Ascending aorta (tissue), 2 donors: Measurements from ENCODE around the gene MAN1B1. TPM values are rescaled to one million over a fixed set of nuclear protein-coding genes. Genes with fewer than 3 reads are reported as not detected.

Experiments used
- DNase-seq, 2 donors: peaks; one replicate each; pipeline ENCODE4 v3.0.0-alpha.2; 2019; ENCODE audit warnings: low spot score in 2 of 2
- H3K27ac ChIP-seq, 2 donors: fragments of 200-600 bp; sonication (generic); one replicate each; pipeline ENCODE4 v1.5.1; 2016 to 2017; ENCODE audit warnings: mild to moderate bottlenecking in 1 of 2
- H3K27me3 ChIP-seq: fragments of 200-600 bp; sonication (generic); one replicate; pipeline ENCODE4 v1.5.1; 2017
- H3K36me3 ChIP-seq, 2 donors: fragments of 200-600 bp; sonication (generic); one replicate each; pipeline ENCODE4 v1.5.1; 2016
- H3K4me1 ChIP-seq, 2 donors: fragments of 200-600 bp; sonication (generic); one replicate each; pipeline ENCODE4 v1.5.1; 2016 to 2017; ENCODE audit warnings: mild to moderate bottlenecking in 1 of 2
- H3K4me3 ChIP-seq, 2 donors: fragments of 200-600 bp; sonication (generic); one replicate each; pipeline ENCODE4 v1.5.1; 2016 to 2017; ENCODE audit warnings: mild to moderate bottlenecking in 1 of 2
- H3K9me3 ChIP-seq, 2 donors: fragments of 200-600 bp; sonication (generic); one replicate each; pipeline ENCODE4 v1.5.1; 2016
- intact Hi-C: fragments of 100-400 bp; cut with DNase I; formaldehyde crosslinking; loops from one replicate; pipeline ENCODE4 v1.15.1; 2023
- total RNA-seq: library from RNA; depleted of rRNA; stranded (reverse); fragments of >200 nt; gene quantifications from one replicate; pipeline ENCODE4 v1.1.0, GENCODE V29; 2016
- TF ChIP-seq, protein P1 (sequence below), 3 experiments: fragments of 200-600 bp in 2 of 3; fragments of 450-650 bp in 1 of 3; sonication (generic) in 2 of 3; IDR thresholded peaks; one replicate each; pipeline ENCODE4 v1.5.1; 2016 to 2019; ENCODE audit warnings: antibody characterized with exemption in 3 of 3, mild to moderate bottlenecking in 1 of 3, moderate library complexity in 1 of 3

MAN1B1 gene
- total RNA-seq, 1 donor from 2014 or later = 85.3 TPM

DNA sequence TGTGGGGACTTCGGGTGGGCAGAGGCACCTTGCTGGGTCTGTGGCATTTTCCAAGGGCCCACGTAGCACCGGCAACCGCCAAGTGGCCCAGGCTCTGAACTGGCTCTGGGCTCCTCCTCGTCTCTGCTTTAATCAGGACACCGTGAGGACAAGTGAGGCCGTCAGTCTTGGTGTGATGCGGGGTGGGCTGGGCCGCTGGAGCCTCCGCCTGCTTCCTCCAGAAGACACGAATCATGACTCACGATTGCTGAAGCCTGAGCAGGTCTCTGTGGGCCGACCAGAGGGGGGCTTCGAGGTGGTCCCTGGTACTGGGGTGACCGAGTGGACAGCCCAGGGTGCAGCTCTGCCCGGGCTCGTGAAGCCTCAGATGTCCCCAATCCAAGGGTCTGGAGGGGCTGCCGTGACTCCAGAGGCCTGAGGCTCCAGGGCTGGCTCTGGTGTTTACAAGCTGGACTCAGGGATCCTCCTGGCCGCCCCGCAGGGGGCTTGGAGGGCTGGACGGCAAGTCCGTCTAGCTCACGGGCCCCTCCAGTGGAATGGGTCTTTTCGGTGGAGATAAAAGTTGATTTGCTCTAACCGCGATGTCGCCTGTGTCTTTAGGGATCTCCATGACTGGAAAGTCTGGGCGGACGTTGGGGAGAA is 21.9 kb downstream of the MAN1B1 start:
- Histone ChIP-seq H3K27ac (no peak overlapping the region), H3K36me3 (peaks cover 60 to 86% of the 10 kb centered on the region in 2 donors), H3K9me3 (no peaks in the 10 kb centered on the region), H3K4me1 (peaks cover 0 to 6% of the 10 kb centered on the region in 2 donors), H3K27me3 (no peaks in the 10 kb centered on the region), H3K4me3 (no peak overlapping the region)
- intact Hi-C loops = no loop called here
- TF ChIP-seq, protein P1, sequence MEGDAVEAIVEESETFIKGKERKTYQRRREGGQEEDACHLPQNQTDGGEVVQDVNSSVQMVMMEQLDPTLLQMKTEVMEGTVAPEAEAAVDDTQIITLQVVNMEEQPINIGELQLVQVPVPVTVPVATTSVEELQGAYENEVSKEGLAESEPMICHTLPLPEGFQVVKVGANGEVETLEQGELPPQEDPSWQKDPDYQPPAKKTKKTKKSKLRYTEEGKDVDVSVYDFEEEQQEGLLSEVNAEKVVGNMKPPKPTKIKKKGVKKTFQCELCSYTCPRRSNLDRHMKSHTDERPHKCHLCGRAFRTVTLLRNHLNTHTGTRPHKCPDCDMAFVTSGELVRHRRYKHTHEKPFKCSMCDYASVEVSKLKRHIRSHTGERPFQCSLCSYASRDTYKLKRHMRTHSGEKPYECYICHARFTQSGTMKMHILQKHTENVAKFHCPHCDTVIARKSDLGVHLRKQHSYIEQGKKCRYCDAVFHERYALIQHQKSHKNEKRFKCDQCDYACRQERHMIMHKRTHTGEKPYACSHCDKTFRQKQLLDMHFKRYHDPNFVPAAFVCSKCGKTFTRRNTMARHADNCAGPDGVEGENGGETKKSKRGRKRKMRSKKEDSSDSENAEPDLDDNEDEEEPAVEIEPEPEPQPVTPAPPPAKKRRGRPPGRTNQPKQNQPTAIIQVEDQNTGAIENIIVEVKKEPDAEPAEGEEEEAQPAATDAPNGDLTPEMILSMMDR (IDR thresholded peaks at IDR 0.05) = no peak
- DNase-seq = no peak

GRCh38 chr9:137109250-137110146 is 22.7 kb downstream of the MAN1B1 start:
- DNase-seq = no peak
- Histone ChIP-seq H3K27me3 (no peaks in the 10 kb centered on the region), H3K9me3 (no peaks in the 10 kb centered on the region), H3K27ac (no peak overlapping the region), H3K36me3 (peaks cover 53 to 79% of the 10 kb centered on the region in 2 donors), H3K4me3 (no peak overlapping the region), H3K4me1 (peaks cover 0 to 6% of the 10 kb centered on the region in 2 donors)
- TF ChIP-seq, protein P1 (IDR thresholded peaks at IDR 0.05) = no peak
- intact Hi-C loops = no loop called here

DNA sequence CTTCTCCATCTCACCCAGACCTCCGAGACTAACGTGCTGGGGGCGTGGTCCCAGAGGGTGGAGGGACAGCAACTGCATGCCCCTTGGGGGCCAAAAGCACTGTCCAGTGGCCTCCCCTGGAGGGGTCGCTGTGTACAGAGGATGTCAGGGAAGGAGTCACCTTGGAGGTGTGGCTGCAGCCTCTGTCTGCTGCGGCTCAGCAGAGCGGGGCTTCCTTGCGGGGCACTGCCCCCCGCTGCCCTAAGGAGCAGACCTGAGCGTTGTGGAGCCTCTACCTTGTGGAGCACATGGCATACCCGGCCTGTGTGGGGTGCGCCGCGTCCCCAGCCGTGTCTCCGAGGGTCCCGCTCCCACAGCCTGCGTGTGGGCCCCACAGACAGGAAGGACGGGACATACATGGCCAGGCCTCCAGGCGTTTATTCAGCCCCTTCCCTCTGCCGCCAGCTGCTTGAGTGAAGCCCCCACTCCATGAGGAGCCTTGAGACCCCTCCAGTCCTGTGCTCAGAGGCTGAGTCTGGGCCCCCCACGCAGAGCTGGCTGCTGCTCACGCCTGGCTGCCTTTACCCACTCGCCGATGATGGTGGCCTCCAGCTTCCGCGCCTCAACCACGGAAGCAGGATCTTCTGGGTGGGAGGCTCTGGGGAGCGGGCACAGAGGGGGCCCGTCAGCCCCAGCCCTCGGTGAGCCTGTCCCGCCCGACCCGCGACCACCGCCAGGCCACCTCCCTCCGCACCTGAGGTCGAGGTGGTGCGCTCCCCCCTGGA is 23.5 kb downstream of the MAN1B1 start:
- H3K36me3 ChIP-seq = peaks cover 46 to 70% of the 10 kb centered on the region in 2 donors
- H3K27ac ChIP-seq = no peak overlapping the region
- no peak for DNase-seq
- H3K9me3 ChIP-seq = no peaks in the 10 kb centered on the region
- intact Hi-C loops = no loop called here
- H3K27me3 ChIP-seq = no peaks in the 10 kb centered on the region
- TF ChIP-seq, protein P1 (IDR thresholded peaks at IDR 0.05) = no peak
- H3K4me3 ChIP-seq = no peak overlapping the region
- H3K4me1 ChIP-seq = peaks cover 0 to 13% of the 10 kb centered on the region in 2 donors

GRCh38 chr9:137110911-137111787 is 24.4 kb downstream of the MAN1B1 start:
- TF ChIP-seq, protein P1 (IDR thresholded peaks at IDR 0.05) = no peak
- no peak for DNase-seq
- Histone ChIP-seq H3K27me3 (no peaks in the 10 kb centered on the region), H3K9me3 (no peaks in the 10 kb centered on the region), H3K4me1 (peaks cover 0 to 15% of the 10 kb centered on the region in 2 donors), H3K27ac (no peak overlapping the region), H3K36me3 (peaks cover 39 to 62% of the 10 kb centered on the region in 2 donors), H3K4me3 (no peak overlapping the region)
- intact Hi-C loops = no loop called here
